GM12878 (cell line): Measurements from ENCODE around the gene RBBP8NL. TPM values are rescaled to one million over a fixed set of nuclear protein-coding genes. Genes with fewer than 3 reads are reported as not detected.

Experiments used
- ATAC-seq: fragments of 200-7000 bp; cut with Tn5 transposase; 3 replicates; pipeline ENCODE4 v1.9.1; 2020; ENCODE audit warnings: mild to moderate bottlenecking, moderate library complexity
- BruUV-seq: library from RNA; stranded (reverse); fragments of 400-500 nt; replicated peaks from 2 replicates; lab custom pipeline; 2021; lab: Mats Ljungman, UMichigan
- CTCF ChIA-PET: fragments of 300-600 bp; sonication (Branson Sonifier 250); formaldehyde crosslinking; extraction: SDS; loops from one replicate; lab custom pipeline; 2021; ENCODE audit warnings: inconsistent platforms; lab: Yijun Ruan, JAX
- POLR2A ChIA-PET: fragments of 350-600 bp; formaldehyde crosslinking; extraction: SDS; loops from one replicate; lab custom pipeline; 2021; ENCODE audit warnings: inconsistent platforms; lab: Charles Lee
- RAD21 ChIA-PET: fragments of 300-600 bp; sonication (Branson Sonifier 250); formaldehyde crosslinking; loops from one replicate; lab custom pipeline; 2023; ENCODE audit warnings: antibody characterized with exemption; ENCODE audit not compliant: unreplicated experiment; lab: Charles Lee
- SMC1A ChIA-PET: fragments of 300-600 bp; sonication (Branson Sonifier 250); formaldehyde crosslinking; loops from one replicate; lab custom pipeline; 2023; ENCODE audit not compliant: unreplicated experiment, uncharacterized antibody; lab: Charles Lee
- DNase-seq: peaks from one replicate; pipeline ENCODE4 v3.0.0-alpha.2; 2011; ENCODE audit warnings: low read depth, low spot score
- FAIRE-seq: peaks from 3 replicates; lab custom pipeline; 2011; peaks lifted over from hg19 to GRCh38; lab: Jason Lieb, UNC
- H2AFZ ChIP-seq: 2 replicates; pipeline ENCODE4 v1.6.0; 2011; ENCODE audit warnings: low read depth, low read length, control low read depth; ENCODE audit not compliant: control insufficient read depth
- H3K27ac ChIP-seq: 2 replicates; pipeline ENCODE4 v1.5.1; 2011; ENCODE audit warnings: control low read depth; ENCODE audit not compliant: control insufficient read depth, insufficient read depth
- H3K27me3 ChIP-seq, 2 experiments: replicated peaks in 1 of 2; 2 replicates each; pipeline versions ENCODE4 v1.6.0 to v1.6.1; 2011; ENCODE audit warnings: low read length in 1 of 2; ENCODE audit not compliant: control insufficient read depth in 2 of 2, insufficient read depth in 2 of 2
- H3K36me3 ChIP-seq, 2 experiments: 2 replicates each; pipeline ENCODE4 v1.5.1; 2011; ENCODE audit warnings: low read length in 1 of 2; ENCODE audit not compliant: control insufficient read depth in 2 of 2, insufficient read depth in 2 of 2
- H3K4me1 ChIP-seq: 2 replicates; pipeline ENCODE4 v1.6.1; 2011; ENCODE audit warnings: mild to moderate bottlenecking, low read length, moderate library complexity, mixed read lengths; ENCODE audit not compliant: control insufficient read depth, insufficient read depth
- H3K4me2 ChIP-seq: 2 replicates; pipeline ENCODE4 v1.6.0; 2011; ENCODE audit warnings: control low read depth; ENCODE audit not compliant: control insufficient read depth, insufficient read depth
- H3K4me3 ChIP-seq: fragments of 200-600 bp; sonication (generic); 2 replicates; pipeline ENCODE4 v1.5.1; 2016
- H3K79me2 ChIP-seq: 2 replicates; pipeline ENCODE4 v1.6.0; 2011; ENCODE audit warnings: low read length; ENCODE audit not compliant: control insufficient read depth, insufficient read depth
- H3K9ac ChIP-seq: 2 replicates; pipeline ENCODE4 v1.8.0; 2011; ENCODE audit warnings: low read length, control low read depth, mixed read lengths; ENCODE audit not compliant: control insufficient read depth, insufficient read depth
- H3K9me3 ChIP-seq: replicated peaks from 3 replicates; pipeline ENCODE4 v1.5.1; 2011; ENCODE audit warnings: mild to moderate bottlenecking, low read length; ENCODE audit not compliant: control insufficient read depth, insufficient read depth
- H4K20me1 ChIP-seq: 2 replicates; pipeline ENCODE4 v1.6.0; 2011; ENCODE audit not compliant: control insufficient read depth, insufficient read depth
- CEBPZ ChIP-seq: fragments of 150-350 bp; IDR thresholded peaks from 2 replicates; pipeline ENCODE4 v1.6.1; 2016; ENCODE audit warnings: low read depth, low read length
- FOXK2 ChIP-seq: fragments of 450-650 bp; IDR thresholded peaks from 2 replicates; pipeline ENCODE4 v1.6.1; 2017; ENCODE audit warnings: mild to moderate bottlenecking, moderate library complexity
- NR2F1 ChIP-seq: fragments of 450-650 bp; conservative IDR thresholded peaks from 2 replicates; pipeline ENCODE4 v1.6.1; 2017; ENCODE audit warnings: mild to moderate bottlenecking
- NRF1 ChIP-seq: conservative IDR thresholded peaks from 2 replicates; pipeline ENCODE4 v1.6.1; 2011; ENCODE audit warnings: mild to moderate bottlenecking, low read depth, low read length, improper control_type of control experiment
- SMAD5 ChIP-seq: IDR thresholded peaks from 2 replicates; pipeline ENCODE4 v1.6.1; 2016; ENCODE audit warnings: antibody characterized with exemption, low read depth
- TCF3 ChIP-seq: IDR thresholded peaks from 2 replicates; pipeline ENCODE4 v1.6.1; 2012; ENCODE audit warnings: low read depth, mild to moderate bottlenecking, low read length, borderline replicate concordance; ENCODE audit not compliant: insufficient read depth
- WGBS: methylation state at CpG from one replicate; pipeline ENCODE4 v1.1.6; 2016; ENCODE audit warnings: low lambda C conversion rate; ENCODE audit not compliant: insufficient replicate concordance, insufficient coverage; ENCODE audit errors: missing lambda C conversion rate; 5-methylcytosine and 5-hydroxymethylcytosine counted together
- in situ Hi-C: fragments of 300-500 bp; cut with MboI; formaldehyde crosslinking; loops from 9 replicates; pipeline ENCODE4 v1.14.3; 2018; ENCODE audit warnings: mixed read lengths
- intact Hi-C: fragments of 100-400 bp; cut with micrococcal nuclease; formaldehyde crosslinking; loops from one replicate; pipeline ENCODE4 v1.14.2; 2022; ENCODE audit not compliant: unreplicated experiment
- polyA plus RNA-seq, 11 experiments: library from polyadenylated mRNA; depleted of rRNA in 4 of 11; unstranded in 6 of 11; stranded (reverse) in 5 of 11; fragments of >200 nt; fragmentation: Nextera tagmentation in 4 of 11; fragmentation: Illumina TruSeq in 1 of 11; extraction: Ambion mirVana in 4 of 11; extraction: Trizol in 1 of 11; gene quantifications; 1 replicate in 1 of 11; 2 replicates in 10 of 11; pipeline versions ENCODE4 v1.2.1 to v1.2.3, GENCODE V29; 2011 to 2016; ENCODE audit warnings: inconsistent platforms in 2 of 11, missing spikeins in 2 of 11, low read depth in 1 of 11
- total RNA-seq, 4 experiments: library from RNA; depleted of rRNA in 3 of 4; stranded (reverse); fragments of >200 nt in 3 of 4; fragmentation: Illumina TruSeq in 1 of 4; extraction: Trizol in 1 of 4; gene quantifications; 2 replicates each; pipeline versions ENCODE4 v1.2.1 to v1.2.3, GENCODE V29; 2013 to 2021

RBBP8NL gene
- total and polyA plus RNA-seq, 10 of the 15 experiments (the other 5 are each of a cell fraction or from before 2014, with no cell fraction given): not detected

GRCh38 chr20:62472941-62473585, 45.7 kb upstream of the RBBP8NL start:
- WGBS: 50% methylated on average over 21 of the region's 30 CpGs
- intact Hi-C loops: no loop called here
- ATAC-seq (no peak), DNase-seq (no peak), FAIRE-seq (no peak)
- ChIA-PET SMC1A (no interaction called here), CTCF (no interaction called here), POLR2A (no interaction called here), RAD21 (no interaction called here)
- no peak overlapping the region for H3K4me2 ChIP-seq
- no peak overlapping the region for H3K9ac ChIP-seq
- no peaks in the 10 kb centered on the region for H3K36me3 ChIP-seq
- H3K4me1 ChIP-seq: no peaks in the 10 kb centered on the region
- in situ Hi-C loops: no loop called here
- no peaks in the 10 kb centered on the region for H3K79me2 ChIP-seq
- peaks cover 2 to 10% of the 10 kb centered on the region in 2 experiments; a peak in 3 of 4 replicates for H3K27me3 ChIP-seq
- BruUV-seq: no TSS peak
- no peak overlapping the region for H3K27ac ChIP-seq
- no peak overlapping the region for H3K4me3 ChIP-seq
- H4K20me1 ChIP-seq: no peaks in the 10 kb centered on the region
- H3K9me3 ChIP-seq: no peaks in the 10 kb centered on the region
- TF ChIP-seq NRF1 (no peak), SMAD5 (no peak), TCF3 (no peak), NR2F1 (no peak), FOXK2 (no peak)
- H2AFZ ChIP-seq: no peak overlapping the region

GRCh38 chr20:62472138-62472940, 45.0 kb upstream of the RBBP8NL start:
- BruUV-seq: no TSS peak
- no peak for DNase-seq
- ChIA-PET POLR2A (no interaction called here), CTCF (no interaction called here), SMC1A (no interaction called here), RAD21 (no interaction called here)
- ATAC-seq: no peak
- no peak for FAIRE-seq
- Histone ChIP-seq H3K27ac (no peak overlapping the region), H3K36me3 (no peaks in the 10 kb centered on the region), H3K9me3 (no peaks in the 10 kb centered on the region), H3K79me2 (no peaks in the 10 kb centered on the region), H3K4me3 (no peak overlapping the region), H2AFZ (no peak overlapping the region), H4K20me1 (no peaks in the 10 kb centered on the region), H3K9ac (no peak overlapping the region), H3K4me2 (no peak overlapping the region), H3K27me3 (peaks cover 2 to 7% of the 10 kb centered on the region in 2 experiments; a peak in 3 of 4 replicates), H3K4me1 (no peaks in the 10 kb centered on the region)
- in situ Hi-C loops: no loop called here
- intact Hi-C loops: no loop called here
- WGBS: 45% methylated on average over 23 of the region's 23 CpGs
- no peak for TF ChIP-seq CEBPZ
